HepG2 (cell line): ENCODE data around the gene FN1. TPM values are rescaled to one million over a fixed set of nuclear protein-coding genes. Genes with fewer than 3 reads are reported as not detected.

Experiments
- AKAP8 ChIP-seq: sonication (generic); formaldehyde crosslinking; IDR thresholded peaks from 2 replicates; pipeline ENCODE4 v1.5.1; 2020; ENCODE audit warnings: mild to moderate bottlenecking, missing genetic modification reagents
- ATF1 ChIP-seq: IDR thresholded peaks from 2 replicates; pipeline ENCODE4 v1.6.1; 2016; ENCODE audit warnings: mild to moderate bottlenecking, control low read depth
- CREM ChIP-seq, 2 experiments: sonication (generic) in 1 of 2; formaldehyde crosslinking in 1 of 2; IDR thresholded peaks; 2 replicates each; pipeline versions ENCODE4 v1.4.0 to v1.6.1; 2016 to 2020; ENCODE audit warnings: antibody characterized with exemption in 1 of 2, mild to moderate bottlenecking in 1 of 2, missing genetic modification reagents in 1 of 2
- FOSL1 ChIP-seq: sonication (generic); formaldehyde crosslinking; IDR thresholded peaks from 2 replicates; pipeline ENCODE4 v1.9.0; 2021; ENCODE audit warnings: missing genetic modification reagents, borderline replicate concordance
- GLI4 ChIP-seq: sonication (generic); formaldehyde crosslinking; IDR thresholded peaks from 2 replicates; pipeline ENCODE4 v1.5.1; 2020; ENCODE audit warnings: missing genetic modification reagents, mild to moderate bottlenecking, moderate library complexity, borderline replicate concordance
- JDP2 ChIP-seq: sonication (generic); formaldehyde crosslinking; IDR thresholded peaks from 2 replicates; pipeline ENCODE4 v1.8.1; 2022; ENCODE audit warnings: missing genetic modification reagents, borderline replicate concordance
- KDM3A ChIP-seq: IDR thresholded peaks from 2 replicates; pipeline ENCODE4 v1.6.1; 2018; ENCODE audit warnings: low read depth, missing compliant biosample characterization
- MBD4 ChIP-seq: IDR thresholded peaks from 2 replicates; pipeline ENCODE4 v1.6.1; 2012; ENCODE audit warnings: low read length, inconsistent platforms, borderline replicate concordance
- MBNL3 ChIP-seq: fragments of 250-450 bp; sonication (Bioruptor Pico); conservative IDR thresholded peaks from 2 replicates; pipeline ENCODE4 v1.8.0; 2022; ENCODE audit warnings: mild to moderate bottlenecking, inconsistent platforms
- NR2F6 ChIP-seq, 2 experiments: IDR thresholded peaks; 2 replicates each; pipeline ENCODE4 v1.6.1; 2016; ENCODE audit warnings: antibody characterized with exemption in 1 of 2, mild to moderate bottlenecking in 1 of 2
- PHF21A ChIP-seq: sonication (generic); formaldehyde crosslinking; IDR thresholded peaks from 2 replicates; pipeline ENCODE4 v1.5.0; 2020; ENCODE audit warnings: mild to moderate bottlenecking, missing genetic modification reagents
- POGZ ChIP-seq: sonication (generic); formaldehyde crosslinking; IDR thresholded peaks from 2 replicates; pipeline ENCODE4 v1.4.0; 2020; ENCODE audit warnings: mild to moderate bottlenecking, missing genetic modification reagents
- REL ChIP-seq: sonication (generic); formaldehyde crosslinking; conservative IDR thresholded peaks from 2 replicates; pipeline ENCODE4 v1.8.0; 2022; ENCODE audit warnings: mild to moderate bottlenecking, missing genetic modification reagents, moderate library complexity
- RELA ChIP-seq: sonication (generic); formaldehyde crosslinking; IDR thresholded peaks from 2 replicates; pipeline ENCODE4 v1.4.0; 2020; ENCODE audit warnings: missing genetic modification reagents
- STAG1 ChIP-seq: sonication (generic); formaldehyde crosslinking; IDR thresholded peaks from 2 replicates; pipeline ENCODE4 v1.4.0; 2020; ENCODE audit warnings: missing genetic modification reagents
- ZFP37 ChIP-seq: sonication (generic); formaldehyde crosslinking; IDR thresholded peaks from 2 replicates; pipeline ENCODE4 v1.4.0; 2020; ENCODE audit warnings: missing genetic modification reagents, borderline replicate concordance
- ZNF136 ChIP-seq: sonication (generic); formaldehyde crosslinking; IDR thresholded peaks from 2 replicates; pipeline ENCODE4 v1.8.1; 2022; ENCODE audit warnings: low read depth, mild to moderate bottlenecking, moderate library complexity, missing genetic modification reagents
- ZNF331 ChIP-seq: sonication (generic); formaldehyde crosslinking; IDR thresholded peaks from 2 replicates; pipeline ENCODE4 v1.4.0; 2020; ENCODE audit warnings: missing genetic modification reagents
- ZNF746 ChIP-seq: sonication (generic); formaldehyde crosslinking; IDR thresholded peaks from 2 replicates; pipeline ENCODE4 v1.8.0; 2022; ENCODE audit warnings: mild to moderate bottlenecking, missing genetic modification reagents
- polyA plus RNA-seq, 8 experiments: library from polyadenylated mRNA; depleted of rRNA in 3 of 8; stranded (reverse) in 7 of 8; unstranded in 1 of 8; fragments of >200 nt; fragmentation: Illumina TruSeq in 4 of 8; extraction: Trizol in 4 of 8; gene quantifications; 2 replicates each; pipeline versions ENCODE4 v1.2.1 to v1.2.3, GENCODE V29; 2011 to 2016; ENCODE audit warnings: low read depth in 4 of 8, missing spikeins in 1 of 8, mixed read lengths in 1 of 8; ENCODE audit not compliant: insufficient read depth in 1 of 8
- total RNA-seq, 5 experiments: library from RNA; depleted of rRNA; stranded (reverse); fragments of >200 nt; fragmentation: Illumina TruSeq; extraction: Trizol; gene quantifications; 2 replicates each; pipeline ENCODE4 v1.2.3, GENCODE V29; 2016; ENCODE audit warnings: low read depth in 1 of 5
- TF ChIP-seq, protein P1 (sequence below): sonication (generic); formaldehyde crosslinking; IDR thresholded peaks from 2 replicates; pipeline ENCODE4 v1.8.1; 2023; ENCODE audit warnings: mild to moderate bottlenecking, missing genetic modification reagents, borderline replicate concordance
- TF ChIP-seq, protein P2 (sequence below): sonication (generic); formaldehyde crosslinking; IDR thresholded peaks from 2 replicates; pipeline ENCODE4 v1.4.0; 2020; ENCODE audit warnings: missing genetic modification reagents
- TF ChIP-seq, protein P3 (sequence below): sonication (generic); formaldehyde crosslinking; IDR thresholded peaks from 2 replicates; pipeline ENCODE4 v1.4.0; 2020; ENCODE audit warnings: mild to moderate bottlenecking, low read depth, missing genetic modification reagents
- TF ChIP-seq, protein P4 (sequence below): sonication (generic); formaldehyde crosslinking; IDR thresholded peaks from 2 replicates; pipeline ENCODE4 v1.5.0; 2020; ENCODE audit warnings: missing genetic modification reagents
- TF ChIP-seq, protein P5 (sequence below): sonication (generic); formaldehyde crosslinking; IDR thresholded peaks from 2 replicates; pipeline ENCODE4 v1.5.1; 2020; ENCODE audit warnings: missing genetic modification reagents, mild to moderate bottlenecking, borderline replicate concordance
- TF ChIP-seq, protein P6 (sequence below): sonication (generic); formaldehyde crosslinking; IDR thresholded peaks from 2 replicates; pipeline ENCODE4 v1.4.0; 2020; ENCODE audit warnings: mild to moderate bottlenecking, low read depth, missing genetic modification reagents

Gene FN1
- total and polyA plus RNA-seq, 2 of the 13 experiments (the other 11 are each of a cell fraction or from before 2014, with no cell fraction given): 1,847 to 6,471 TPM

DNA sequence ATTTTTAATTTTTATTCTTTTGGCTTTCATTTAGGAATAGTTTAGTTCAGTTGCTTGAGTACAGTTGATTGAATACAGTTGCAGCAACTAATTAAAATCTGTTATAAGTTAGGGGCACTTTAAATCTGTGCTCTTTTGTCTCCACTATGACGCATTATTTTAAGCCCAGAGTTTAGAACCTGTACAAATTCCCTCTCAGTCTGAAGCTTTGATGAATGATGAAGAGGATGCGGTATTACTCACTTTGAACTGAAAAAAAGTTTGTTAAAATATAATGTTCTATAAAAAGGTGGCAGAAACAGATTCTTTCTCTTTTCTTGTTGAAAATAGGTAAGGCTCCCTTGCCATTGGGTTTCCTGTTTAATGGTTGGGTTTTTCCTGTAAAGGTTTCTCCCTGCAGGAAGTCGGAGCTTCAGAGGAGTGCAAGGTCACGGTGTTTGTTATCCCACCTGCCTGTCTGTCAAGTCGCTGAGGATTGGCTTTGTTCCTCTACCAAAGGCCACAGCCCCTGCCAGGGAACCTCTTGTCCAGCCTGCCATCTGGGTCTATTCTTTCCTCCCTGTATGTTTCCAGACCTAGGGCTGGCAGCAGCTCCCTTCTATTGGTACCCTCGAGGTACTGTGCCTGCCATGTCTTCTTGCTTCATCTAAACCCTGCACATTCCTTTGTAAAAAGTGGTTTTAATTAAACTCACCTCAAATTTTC, 43.8 kb upstream of the FN1 start (continued):
- TF ChIP-seq NR2F6 (IDR thresholded peaks at IDR 0.05) (peak; percentile 67), NR2F6 (CRISPR knock-in tag; IDR thresholded peaks at IDR 0.05) (peak; percentile 85), RELA (CRISPR knock-in tag) (no peak), MBNL3 (CRISPR knock-in tag) (no peak), ATF1 (CRISPR knock-in tag) (no peak), FOSL1 (CRISPR knock-in tag) (no peak), GLI4 (CRISPR knock-in tag) (peak; percentile 62; the same call in 1 of the 2 replicates), ZNF746 (CRISPR knock-in tag) (no peak), POGZ (CRISPR knock-in tag) (peak; percentile 97), KDM3A (CRISPR knock-in tag) (0 out of 2 replicates have a peak, but pooled peaks have one; percentile 46), STAG1 (CRISPR knock-in tag) (peak; percentile 22; the same call in 1 of the 2 replicates), ZNF331 (CRISPR knock-in tag) (peak; percentile 87), CREM (IDR thresholded peaks at IDR 0.05) (peak; percentile 47), CREM (CRISPR knock-in tag; IDR thresholded peaks at IDR 0.05) (no peak), PHF21A (CRISPR knock-in tag) (peak; percentile 77; the same call in 1 of the 2 replicates), JDP2 (CRISPR knock-in tag) (no peak), AKAP8 (CRISPR knock-in tag) (no peak), ZFP37 (CRISPR knock-in tag) (no peak), MBD4 (no peak), REL (CRISPR knock-in tag) (no peak), ZNF136 (peak; percentile 55; the same call in 1 of the 2 replicates)
- TF ChIP-seq, protein P1, sequence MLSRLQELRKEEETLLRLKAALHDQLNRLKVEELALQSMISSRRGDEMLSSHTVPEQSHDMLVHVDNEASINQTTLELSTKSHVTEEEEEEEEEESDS (CRISPR knock-in tag): no peak
- TF ChIP-seq, protein P2, sequence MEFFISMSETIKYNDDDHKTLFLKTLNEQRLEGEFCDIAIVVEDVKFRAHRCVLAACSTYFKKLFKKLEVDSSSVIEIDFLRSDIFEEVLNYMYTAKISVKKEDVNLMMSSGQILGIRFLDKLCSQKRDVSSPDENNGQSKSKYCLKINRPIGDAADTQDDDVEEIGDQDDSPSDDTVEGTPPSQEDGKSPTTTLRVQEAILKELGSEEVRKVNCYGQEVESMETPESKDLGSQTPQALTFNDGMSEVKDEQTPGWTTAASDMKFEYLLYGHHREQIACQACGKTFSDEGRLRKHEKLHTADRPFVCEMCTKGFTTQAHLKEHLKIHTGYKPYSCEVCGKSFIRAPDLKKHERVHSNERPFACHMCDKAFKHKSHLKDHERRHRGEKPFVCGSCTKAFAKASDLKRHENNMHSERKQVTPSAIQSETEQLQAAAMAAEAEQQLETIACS (CRISPR knock-in tag): no peak
- TF ChIP-seq, protein P3, sequence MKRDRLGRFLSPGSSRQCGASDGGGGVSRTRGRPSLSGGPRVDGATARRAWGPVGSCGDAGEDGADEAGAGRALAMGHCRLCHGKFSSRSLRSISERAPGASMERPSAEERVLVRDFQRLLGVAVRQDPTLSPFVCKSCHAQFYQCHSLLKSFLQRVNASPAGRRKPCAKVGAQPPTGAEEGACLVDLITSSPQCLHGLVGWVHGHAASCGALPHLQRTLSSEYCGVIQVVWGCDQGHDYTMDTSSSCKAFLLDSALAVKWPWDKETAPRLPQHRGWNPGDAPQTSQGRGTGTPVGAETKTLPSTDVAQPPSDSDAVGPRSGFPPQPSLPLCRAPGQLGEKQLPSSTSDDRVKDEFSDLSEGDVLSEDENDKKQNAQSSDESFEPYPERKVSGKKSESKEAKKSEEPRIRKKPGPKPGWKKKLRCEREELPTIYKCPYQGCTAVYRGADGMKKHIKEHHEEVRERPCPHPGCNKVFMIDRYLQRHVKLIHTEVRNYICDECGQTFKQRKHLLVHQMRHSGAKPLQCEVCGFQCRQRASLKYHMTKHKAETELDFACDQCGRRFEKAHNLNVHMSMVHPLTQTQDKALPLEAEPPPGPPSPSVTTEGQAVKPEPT (CRISPR knock-in tag): peak; percentile 53; the same call in 1 of the 2 replicates
- TF ChIP-seq, protein P4, sequence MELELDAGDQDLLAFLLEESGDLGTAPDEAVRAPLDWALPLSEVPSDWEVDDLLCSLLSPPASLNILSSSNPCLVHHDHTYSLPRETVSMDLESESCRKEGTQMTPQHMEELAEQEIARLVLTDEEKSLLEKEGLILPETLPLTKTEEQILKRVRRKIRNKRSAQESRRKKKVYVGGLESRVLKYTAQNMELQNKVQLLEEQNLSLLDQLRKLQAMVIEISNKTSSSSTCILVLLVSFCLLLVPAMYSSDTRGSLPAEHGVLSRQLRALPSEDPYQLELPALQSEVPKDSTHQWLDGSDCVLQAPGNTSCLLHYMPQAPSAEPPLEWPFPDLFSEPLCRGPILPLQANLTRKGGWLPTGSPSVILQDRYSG (CRISPR knock-in tag): no peak
- TF ChIP-seq, protein P5, sequence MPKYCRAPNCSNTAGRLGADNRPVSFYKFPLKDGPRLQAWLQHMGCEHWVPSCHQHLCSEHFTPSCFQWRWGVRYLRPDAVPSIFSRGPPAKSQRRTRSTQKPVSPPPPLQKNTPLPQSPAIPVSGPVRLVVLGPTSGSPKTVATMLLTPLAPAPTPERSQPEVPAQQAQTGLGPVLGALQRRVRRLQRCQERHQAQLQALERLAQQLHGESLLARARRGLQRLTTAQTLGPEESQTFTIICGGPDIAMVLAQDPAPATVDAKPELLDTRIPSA (CRISPR knock-in tag): no peak
- TF ChIP-seq, protein P6, sequence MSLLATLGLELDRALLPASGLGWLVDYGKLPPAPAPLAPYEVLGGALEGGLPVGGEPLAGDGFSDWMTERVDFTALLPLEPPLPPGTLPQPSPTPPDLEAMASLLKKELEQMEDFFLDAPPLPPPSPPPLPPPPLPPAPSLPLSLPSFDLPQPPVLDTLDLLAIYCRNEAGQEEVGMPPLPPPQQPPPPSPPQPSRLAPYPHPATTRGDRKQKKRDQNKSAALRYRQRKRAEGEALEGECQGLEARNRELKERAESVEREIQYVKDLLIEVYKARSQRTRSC: no peak
